GM10266 (cell line): ENCODE measurements around the gene MEIOC.
"Not testable (repeated sequence)": the region's sequence is repeated elsewhere in the genome, so short reads cannot be mapped to it uniquely, and the experiment has no call there.

Experiments
- DNase-seq: peaks from one replicate; pipeline ENCODE4 v3.0.0; 2012; ENCODE audit errors: extremely low spot score
- CTCF ChIP-seq: IDR thresholded peaks from 2 replicates; pipeline ENCODE4 v1.5.1; 2012; ENCODE audit warnings: mild to moderate bottlenecking, low read depth; ENCODE audit not compliant: control insufficient read depth, insufficient read depth; ENCODE audit errors: missing control alignments

MEIOC gene

GRCh38 chr17:44614862-44615261, 41.4 kb upstream of the MEIOC start:
- no peak for DNase-seq
- no peak for TF ChIP-seq CTCF

- DNase-seq, result not testable (repeated sequence)
These were observed 37.6 kb upstream of the MEIOC start for GRCh38 chr17:44618652-44619051.

GRCh38 chr17:44623070-44623725, 33.1 kb upstream of the MEIOC start:
- DNase-seq, result no peak
- no peak for TF ChIP-seq CTCF

- TF ChIP-seq CTCF, result no peak
- no peak for DNase-seq
These were observed 28.6 kb upstream of the MEIOC start for GRCh38 chr17:44627513-44628242.

GRCh38 chr17:44628243-44629188, 27.8 kb upstream of the MEIOC start:
- DNase-seq, result no peak
- TF ChIP-seq CTCF, result no peak

GRCh38 chr17:44629314-44629713, 27.0 kb upstream of the MEIOC start:
- DNase-seq, result no peak
- TF ChIP-seq CTCF, result no peak

GRCh38 chr17:44630703-44631102, 25.6 kb upstream of the MEIOC start:
- no peak for TF ChIP-seq CTCF

More at GRCh38 chr17:44630703-44631102, 25.6 kb upstream of the MEIOC start:
- DNase-seq, result no peak
